Measurements from ENCODE around the gene NFASC.

NFASC gene

GRCh38 chr1:205072286-205072685 is 201.6 kb downstream of the NFASC start:
- Histone ChIP-seq H3K9ac (ENCODE audit: low read depth, low read length) (no peak overlapping the region), H3K36me3 (ENCODE audit: insufficient read depth, low read length) (no peaks in the 10 kb centered on the region), H3K4me1 (ENCODE audit: insufficient read depth, low read length) (no peaks in the 10 kb centered on the region), H3K9me3 (ENCODE audit: control insufficient read depth, insufficient read depth, low read length) (no peaks in the 10 kb centered on the region)
